Sigmoid colon (tissue), 7 donors: ENCODE data around the gene TMEM130. TPM values are rescaled to one million over a fixed set of nuclear protein-coding genes. Genes with fewer than 3 reads are reported as not detected.

Experiments used
- DNase-seq: peaks from one replicate; pipeline ENCODE4 v3.0.0-alpha.2; 2019
- H3K27ac ChIP-seq, 4 donors: fragments of 200-600 bp; sonication (generic); one replicate each; pipeline ENCODE4 v1.5.1; 2016 to 2019; ENCODE audit warnings: mild to moderate bottlenecking in 1 of 4
- H3K27me3 ChIP-seq, 3 donors: fragments of 200-600 bp; sonication (generic); one replicate each; pipeline ENCODE4 v1.5.1; 2019; ENCODE audit warnings: mild to moderate bottlenecking in 1 of 3
- H3K36me3 ChIP-seq, 4 donors: fragments of 200-600 bp; sonication (generic); one replicate each; pipeline ENCODE4 v1.5.1; 2016 to 2019
- H3K4me1 ChIP-seq, 4 donors: fragments of 200-600 bp; sonication (generic); one replicate each; pipeline ENCODE4 v1.5.1; 2017 to 2019
- H3K4me3 ChIP-seq, 4 donors: fragments of 200-600 bp; sonication (generic); one replicate each; pipeline ENCODE4 v1.5.1; 2017 to 2019; ENCODE audit warnings: mild to moderate bottlenecking in 2 of 4, moderate library complexity in 1 of 4
- H3K9me3 ChIP-seq, 4 donors: fragments of 200-600 bp in 3 of 4; sonication (generic) in 3 of 4; one replicate each; pipeline versions ENCODE4 v1.5.1 to v1.6.1; 2013 to 2019
- EP300 ChIP-seq, 4 donors: sonication (generic); formaldehyde crosslinking; IDR thresholded peaks; one replicate each; pipeline ENCODE4 v1.6.1; 2017; ENCODE audit warnings: antibody characterized with exemption in 4 of 4
- POLR2A ChIP-seq, 2 donors: fragments of 450-650 bp; IDR thresholded peaks; one replicate each; pipeline ENCODE4 v1.6.1; 2016; ENCODE audit warnings: antibody characterized with exemption in 2 of 2, mild to moderate bottlenecking in 2 of 2, moderate library complexity in 2 of 2
- POLR2AphosphoS5 ChIP-seq, 4 donors: sonication (generic); formaldehyde crosslinking; IDR thresholded peaks; one replicate each; pipeline ENCODE4 v1.6.1; 2017; ENCODE audit warnings: antibody characterized with exemption in 4 of 4
- WGBS, 2 donors: extraction: QIAGEN DNeasy Blood & Tissue Kit; methylation state at CpG; one replicate each; pipeline ENCODE4 v1.1.7; 2013; 5-methylcytosine and 5-hydroxymethylcytosine counted together
- intact Hi-C: fragments of 100-400 bp; cut with DNase I; formaldehyde crosslinking; loops from one replicate; pipeline ENCODE4 v1.15.1; 2023
- polyA plus RNA-seq, 3 donors: library from polyadenylated mRNA; stranded (reverse); fragments of 200-250 nt; gene quantifications; one replicate each; pipeline ENCODE4 v1.2.3, GENCODE V29; 2013
- total RNA-seq, 4 donors: library from RNA; depleted of rRNA; stranded (reverse); fragments of >200 nt; gene quantifications; one replicate each; pipeline ENCODE4 v1.1.0, GENCODE V29; 2016
- TF ChIP-seq, protein P1 (sequence below), 4 experiments: fragments of 450-650 bp in 3 of 4; fragments of 200-600 bp in 1 of 4; IDR thresholded peaks; one replicate each; pipeline ENCODE4 v1.5.1; 2016 to 2019; ENCODE audit warnings: antibody characterized with exemption in 4 of 4, mild to moderate bottlenecking in 3 of 4, moderate library complexity in 2 of 4
- donor health status: healthy with polysubstance abuse.
- donor health status: Bipolar disorder and iron deficiency.
- donor health status: healthy.

The TMEM130 gene
- total and polyA plus RNA-seq, 7 donors: 2.1 to 3.3 (median 3.0) TPM; not detected in 2

DNA sequence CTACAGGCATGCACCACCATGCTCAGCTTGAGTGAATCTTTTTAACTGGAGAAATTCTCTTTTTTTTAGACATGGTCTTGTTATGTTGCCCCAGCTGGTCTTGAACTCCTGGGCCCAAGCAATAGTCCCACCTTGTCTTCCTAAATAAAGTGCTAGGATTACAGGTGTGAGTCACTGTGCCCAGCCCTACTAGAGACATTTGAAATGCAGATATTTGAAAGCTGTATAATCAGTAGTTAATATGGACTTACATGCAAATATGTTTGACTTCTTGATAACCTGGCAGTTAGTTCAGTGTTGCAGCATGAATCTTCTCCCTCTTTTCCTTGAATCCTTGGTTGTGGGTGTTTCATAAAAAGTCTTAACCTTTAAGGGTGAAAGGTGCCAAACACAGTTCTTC, 17.2 kb upstream of the TMEM130 start:
- H3K9me3 ChIP-seq: no peaks in the 10 kb centered on the region
- no peak for DNase-seq
- intact Hi-C loops: no loop called here
- peaks cover 0 to 86% (median 22%) of the 10 kb centered on the region in 4 donors for H3K36me3 ChIP-seq
- no peak overlapping the region for H3K27ac ChIP-seq
- no peaks in the 10 kb centered on the region for H3K27me3 ChIP-seq
- no peak overlapping the region for H3K4me3 ChIP-seq
- TF ChIP-seq POLR2AphosphoS5 (IDR thresholded peaks at IDR 0.05) (no peak), POLR2A (IDR thresholded peaks at IDR 0.05) (no peak), EP300 (IDR thresholded peaks at IDR 0.05) (no peak)
- TF ChIP-seq, protein P1, sequence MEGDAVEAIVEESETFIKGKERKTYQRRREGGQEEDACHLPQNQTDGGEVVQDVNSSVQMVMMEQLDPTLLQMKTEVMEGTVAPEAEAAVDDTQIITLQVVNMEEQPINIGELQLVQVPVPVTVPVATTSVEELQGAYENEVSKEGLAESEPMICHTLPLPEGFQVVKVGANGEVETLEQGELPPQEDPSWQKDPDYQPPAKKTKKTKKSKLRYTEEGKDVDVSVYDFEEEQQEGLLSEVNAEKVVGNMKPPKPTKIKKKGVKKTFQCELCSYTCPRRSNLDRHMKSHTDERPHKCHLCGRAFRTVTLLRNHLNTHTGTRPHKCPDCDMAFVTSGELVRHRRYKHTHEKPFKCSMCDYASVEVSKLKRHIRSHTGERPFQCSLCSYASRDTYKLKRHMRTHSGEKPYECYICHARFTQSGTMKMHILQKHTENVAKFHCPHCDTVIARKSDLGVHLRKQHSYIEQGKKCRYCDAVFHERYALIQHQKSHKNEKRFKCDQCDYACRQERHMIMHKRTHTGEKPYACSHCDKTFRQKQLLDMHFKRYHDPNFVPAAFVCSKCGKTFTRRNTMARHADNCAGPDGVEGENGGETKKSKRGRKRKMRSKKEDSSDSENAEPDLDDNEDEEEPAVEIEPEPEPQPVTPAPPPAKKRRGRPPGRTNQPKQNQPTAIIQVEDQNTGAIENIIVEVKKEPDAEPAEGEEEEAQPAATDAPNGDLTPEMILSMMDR (IDR thresholded peaks at IDR 0.05): no peak
- H3K4me1 ChIP-seq: no peaks in the 10 kb centered on the region

DNA sequence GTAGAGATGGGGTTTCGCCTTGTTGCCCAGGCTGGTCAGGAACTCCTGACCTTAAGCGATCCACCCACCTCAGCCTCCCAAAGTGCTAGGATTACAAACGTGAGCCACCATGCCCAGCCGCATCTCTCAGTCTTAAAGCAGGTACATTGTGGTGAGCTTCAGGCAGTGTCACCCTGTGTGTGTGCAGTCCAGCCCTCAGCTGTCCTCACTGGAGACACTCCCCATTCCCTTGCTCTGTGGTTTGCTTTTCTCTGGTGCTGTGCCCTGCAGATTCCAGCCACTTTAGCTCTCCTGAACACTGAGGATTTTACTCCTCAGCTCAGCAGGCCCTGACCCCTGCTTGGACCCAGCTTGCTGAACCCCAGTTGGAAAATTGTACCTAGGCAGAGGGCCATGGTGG, 14.6 kb upstream of the TMEM130 start:
- TF ChIP-seq POLR2AphosphoS5 (IDR thresholded peaks at IDR 0.05) (no peak), EP300 (IDR thresholded peaks at IDR 0.05) (no peak), POLR2A (IDR thresholded peaks at IDR 0.05) (no peak)
- TF ChIP-seq, protein P1 (IDR thresholded peaks at IDR 0.05): no peak
- H3K4me1 ChIP-seq: peaks cover 0 to 11% (median 9%) of the 10 kb centered on the region in 4 donors
- no peak overlapping the region for H3K4me3 ChIP-seq
- DNase-seq: no peak
- no peaks in the 10 kb centered on the region for H3K9me3 ChIP-seq
- H3K27me3 ChIP-seq: no peaks in the 10 kb centered on the region
- H3K27ac ChIP-seq: no peak overlapping the region
- intact Hi-C loops: no loop called here
- peaks cover 0 to 72% (median 13%) of the 10 kb centered on the region in 4 donors for H3K36me3 ChIP-seq
- 88 to 91% methylated on average over 4 of the region's 4 CpGs for WGBS, 2 donors

DNA sequence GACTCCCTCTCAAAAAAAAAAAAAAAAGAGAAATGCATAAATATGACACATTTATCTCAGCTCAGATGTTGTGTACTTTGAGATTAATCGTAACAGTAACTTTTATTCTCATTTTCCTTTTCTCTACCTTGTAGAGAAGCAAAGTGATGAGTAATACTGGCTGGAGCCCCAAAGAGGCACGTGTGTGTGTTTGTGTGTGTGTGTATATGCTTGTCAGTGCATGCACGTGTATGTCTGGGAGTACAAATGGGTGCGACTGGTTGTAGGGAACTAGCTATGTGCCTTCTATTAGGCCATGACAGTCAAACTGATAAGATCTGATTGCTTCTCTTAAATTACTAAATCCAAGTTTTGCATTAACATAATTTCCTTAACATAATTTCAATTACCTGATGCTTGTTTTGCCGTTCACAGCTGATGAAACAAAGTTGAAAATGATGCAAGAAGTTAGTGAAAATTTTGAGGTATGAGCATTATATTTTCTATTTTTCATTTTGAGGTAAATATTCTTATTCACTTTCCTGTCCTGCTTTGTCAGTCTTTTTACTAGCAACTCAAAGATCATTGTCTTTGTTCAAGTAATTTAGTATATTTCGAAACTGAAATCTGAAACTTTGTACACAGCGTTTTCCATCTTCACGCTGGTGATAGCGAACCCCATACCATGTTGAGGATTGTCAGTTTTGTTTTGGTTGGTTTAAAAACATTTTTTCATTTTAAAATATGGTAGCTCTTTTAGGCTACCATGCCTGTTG, 11.9 kb upstream of the TMEM130 start:
- intact Hi-C loops: no loop called here
- 91% methylated on average over 9 of the region's 9 CpGs for WGBS, 2 donors
- Histone ChIP-seq H3K9me3 (no peaks in the 10 kb centered on the region), H3K4me1 (peaks cover 0 to 19% (median 14%) of the 10 kb centered on the region in 4 donors), H3K27me3 (no peaks in the 10 kb centered on the region), H3K36me3 (peaks cover 0 to 55% (median 13%) of the 10 kb centered on the region in 4 donors), H3K27ac (no peak overlapping the region), H3K4me3 (no peak overlapping the region)
- DNase-seq: no peak
- TF ChIP-seq POLR2AphosphoS5 (IDR thresholded peaks at IDR 0.05) (no peak), POLR2A (IDR thresholded peaks at IDR 0.05) (no peak), EP300 (IDR thresholded peaks at IDR 0.05) (no peak)
- TF ChIP-seq, protein P1 (IDR thresholded peaks at IDR 0.05): no peak

DNA sequence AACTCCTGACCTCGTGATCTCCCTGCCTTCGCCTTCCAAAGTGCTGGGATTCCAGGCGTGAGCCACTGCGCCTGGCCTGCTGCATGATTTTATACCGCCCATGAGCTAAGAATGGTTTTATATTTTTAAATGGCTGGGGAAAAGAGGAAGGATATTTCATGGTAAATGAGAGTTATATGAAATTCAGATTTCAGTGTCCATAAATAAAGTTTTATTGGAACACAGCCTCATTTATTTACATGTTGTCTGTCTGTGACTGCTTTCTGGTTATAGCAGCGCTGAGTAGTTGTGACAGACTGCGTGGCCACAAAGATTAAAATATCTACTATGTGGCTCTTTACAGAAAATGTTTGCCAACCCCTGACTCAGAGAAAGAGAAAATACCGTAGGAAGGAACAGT, 10.7 kb upstream of the TMEM130 start:
- DNase-seq: no peak
- intact Hi-C loops: no loop called here
- WGBS, 2 donors: 89 to 91% methylated on average over 8 of the region's 8 CpGs
- H3K36me3 ChIP-seq: peaks cover 0 to 45% (median 13%) of the 10 kb centered on the region in 4 donors
- H3K27me3 ChIP-seq: no peaks in the 10 kb centered on the region
- H3K9me3 ChIP-seq: no peaks in the 10 kb centered on the region
- no peak overlapping the region for H3K4me3 ChIP-seq
- H3K27ac ChIP-seq: no peak overlapping the region
- no peak for TF ChIP-seq POLR2AphosphoS5 (IDR thresholded peaks at IDR 0.05)
- TF ChIP-seq, protein P1 (IDR thresholded peaks at IDR 0.05): no peak
- TF ChIP-seq POLR2A (IDR thresholded peaks at IDR 0.05): no peak
- TF ChIP-seq EP300 (IDR thresholded peaks at IDR 0.05): no peak
- H3K4me1 ChIP-seq: peaks cover 0 to 19% (median 14%) of the 10 kb centered on the region in 4 donors
